OCI-LY7 (cell line): ENCODE results near the gene MFAP4. TPM values are rescaled to one million over a fixed set of nuclear protein-coding genes. Genes with fewer than 3 reads are reported as not detected.

Experiments used
- BruUV-seq: library from RNA; stranded (reverse); fragments of 400-500 nt; replicated peaks from 2 replicates; lab custom pipeline; 2021; lab: Mats Ljungman, UMichigan
- CTCF ChIA-PET: fragments of 300-600 bp; sonication (Branson Sonifier 250); formaldehyde crosslinking; loops from one replicate; lab custom pipeline; 2022; ENCODE audit warnings: antibody characterized with exemption; ENCODE audit not compliant: unreplicated experiment; lab: Charles Lee
- POLR2A ChIA-PET: fragments of 300-600 bp; sonication (Branson Sonifier 250); formaldehyde crosslinking; loops from one replicate; lab custom pipeline; 2022; ENCODE audit warnings: antibody characterized with exemption; lab: Charles Lee
- DNase-seq: peaks from one replicate; pipeline ENCODE4 v3.0.0-alpha.2; 2015; ENCODE audit warnings: low spot score
- H2AFZ ChIP-seq: fragments of 200-600 bp; sonication (generic), shearing (Covaris generic); 2 replicates; pipeline ENCODE4 v1.6.1; 2014; ENCODE audit warnings: mild to moderate bottlenecking, antibody characterized with exemption, low read length, moderate library complexity
- H3K27ac ChIP-seq: fragments of 200-600 bp; sonication (generic); 2 replicates; pipeline ENCODE4 v1.5.1; 2014; ENCODE audit warnings: mixed run types, low read depth, mild to moderate bottlenecking, moderate library complexity, low read length, inconsistent platforms; ENCODE audit not compliant: poor library complexity, severe bottlenecking
- H3K36me3 ChIP-seq: fragments of 200-600 bp; sonication (generic); 2 replicates; pipeline ENCODE4 v1.6.1; 2014; ENCODE audit warnings: mild to moderate bottlenecking, antibody characterized with exemption, low read length, moderate library complexity, mixed read lengths; ENCODE audit not compliant: insufficient read depth
- H3K4me1 ChIP-seq: fragments of 200-600 bp; sonication (generic); 2 replicates; pipeline ENCODE4 v1.5.1; 2014; ENCODE audit warnings: mild to moderate bottlenecking, low read length; ENCODE audit not compliant: insufficient read depth, poor library complexity, severe bottlenecking
- H3K4me2 ChIP-seq: fragments of 200-600 bp; sonication (generic); 2 replicates; pipeline ENCODE4 v1.6.1; 2014; ENCODE audit warnings: mild to moderate bottlenecking, low read length
- H3K4me3 ChIP-seq: fragments of 200-600 bp; sonication (generic); 2 replicates; pipeline ENCODE4 v1.5.1; 2014; ENCODE audit warnings: mild to moderate bottlenecking, low read depth, low read length; ENCODE audit not compliant: poor library complexity, severe bottlenecking
- H3K79me2 ChIP-seq: fragments of 200-600 bp; sonication (generic); 2 replicates; pipeline ENCODE4 v1.6.1; 2016; ENCODE audit warnings: low read depth, mild to moderate bottlenecking, low read length, moderate library complexity, mixed read lengths; ENCODE audit not compliant: insufficient read depth
- H3K9me2 ChIP-seq: fragments of 200-600 bp; sonication (generic); 2 replicates; pipeline ENCODE4 v1.6.1; 2016; ENCODE audit warnings: mild to moderate bottlenecking, low read length, mixed read lengths; ENCODE audit not compliant: insufficient read depth
- H3K9me3 ChIP-seq: fragments of 200-600 bp; sonication (generic); 2 replicates; pipeline ENCODE4 v1.6.1; 2014; ENCODE audit warnings: mild to moderate bottlenecking, mixed run types, low read length, mixed read lengths
- H4K20me1 ChIP-seq: fragments of 200-600 bp; sonication (generic); 2 replicates; pipeline ENCODE4 v1.6.1; 2014; ENCODE audit warnings: mild to moderate bottlenecking, antibody characterized with exemption, low read length, moderate library complexity, mixed read lengths; ENCODE audit not compliant: insufficient read depth
- EZH2phosphoT487 ChIP-seq: fragments of 200-600 bp; sonication (generic); IDR thresholded peaks from 2 replicates; pipeline ENCODE4 v1.6.1; 2018; ENCODE audit warnings: low read depth, borderline replicate concordance, mild to moderate bottlenecking, mixed run types, antibody characterized with exemption, low read length, moderate library complexity, mixed read lengths
- intact Hi-C: fragments of 100-400 bp; cut with micrococcal nuclease; formaldehyde crosslinking; loops from one replicate; pipeline ENCODE4 v1.10.0; 2022; ENCODE audit not compliant: unreplicated experiment
- total RNA-seq, 2 experiments: library from RNA; depleted of rRNA in 1 of 2; stranded (reverse); fragments of >200 nt in 1 of 2; shearing (Covaris generic) in 1 of 2; gene quantifications; 2 replicates each; pipeline ENCODE4 v1.2.3, GENCODE V29; 2014 to 2022
- TF ChIP-seq, protein P1 (sequence below): fragments of 200-600 bp; sonication (generic); conservative IDR thresholded peaks from 2 replicates; pipeline ENCODE4 v1.5.1; 2014; ENCODE audit warnings: mild to moderate bottlenecking, antibody characterized with exemption, low read length, moderate library complexity, mixed read lengths

Gene MFAP4
- total RNA-seq, 2 experiments from 2014 or later, result 0.65 TPM; not detected in 1

DNA sequence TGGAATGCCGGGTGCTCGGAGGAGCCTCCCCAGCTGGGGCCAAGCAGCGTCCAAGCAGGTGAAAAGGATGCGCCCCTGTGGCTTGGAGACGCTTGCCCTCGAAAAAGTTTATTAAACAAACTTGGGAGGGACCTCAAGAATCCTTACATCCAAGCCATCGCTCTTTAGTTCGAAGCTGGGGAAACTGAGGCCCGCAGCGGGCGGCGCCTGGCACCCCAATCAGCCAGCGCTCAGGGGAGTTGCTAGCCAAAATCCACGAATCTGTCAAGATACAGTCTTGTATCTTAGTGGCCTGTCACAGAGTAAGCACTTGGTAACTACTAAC is 23.9 kb downstream of the MFAP4 start:
- no peaks in the 10 kb centered on the region for H3K9me2 ChIP-seq
- H2AFZ ChIP-seq, result peak overlapping the region; percentile 69; the same call in 1 of the 2 replicates
- no peak for TF ChIP-seq EZH2phosphoT487
- TF ChIP-seq, protein P1, sequence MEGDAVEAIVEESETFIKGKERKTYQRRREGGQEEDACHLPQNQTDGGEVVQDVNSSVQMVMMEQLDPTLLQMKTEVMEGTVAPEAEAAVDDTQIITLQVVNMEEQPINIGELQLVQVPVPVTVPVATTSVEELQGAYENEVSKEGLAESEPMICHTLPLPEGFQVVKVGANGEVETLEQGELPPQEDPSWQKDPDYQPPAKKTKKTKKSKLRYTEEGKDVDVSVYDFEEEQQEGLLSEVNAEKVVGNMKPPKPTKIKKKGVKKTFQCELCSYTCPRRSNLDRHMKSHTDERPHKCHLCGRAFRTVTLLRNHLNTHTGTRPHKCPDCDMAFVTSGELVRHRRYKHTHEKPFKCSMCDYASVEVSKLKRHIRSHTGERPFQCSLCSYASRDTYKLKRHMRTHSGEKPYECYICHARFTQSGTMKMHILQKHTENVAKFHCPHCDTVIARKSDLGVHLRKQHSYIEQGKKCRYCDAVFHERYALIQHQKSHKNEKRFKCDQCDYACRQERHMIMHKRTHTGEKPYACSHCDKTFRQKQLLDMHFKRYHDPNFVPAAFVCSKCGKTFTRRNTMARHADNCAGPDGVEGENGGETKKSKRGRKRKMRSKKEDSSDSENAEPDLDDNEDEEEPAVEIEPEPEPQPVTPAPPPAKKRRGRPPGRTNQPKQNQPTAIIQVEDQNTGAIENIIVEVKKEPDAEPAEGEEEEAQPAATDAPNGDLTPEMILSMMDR, result peak; percentile 55; the same call in 1 of the 2 replicates
- no peaks in the 10 kb centered on the region for H3K36me3 ChIP-seq
- no peak overlapping the region for H3K27ac ChIP-seq
- no peaks in the 10 kb centered on the region for H3K9me3 ChIP-seq
- peak overlapping the region; percentile 74 for H3K4me3 ChIP-seq
- H3K79me2 ChIP-seq, result peaks cover 3% of the 10 kb centered on the region; the same call in 1 of the 2 replicates
- intact Hi-C loops, result loop anchor here (1.0 to 5.0 kb wide), 4 partner anchors 84 to 399 kb away; no protein-coding TSS in a partner anchor
- POLR2A ChIA-PET, result interaction anchor here (0.6 to 1.6 kb wide), 4 partner anchors 12 to 65 kb away, joined by 3 to 5 read pairs (median 4); partner anchors contain the start of gene MAPK7
- H4K20me1 ChIP-seq, result no peaks in the 10 kb centered on the region
- H3K4me1 ChIP-seq, result peaks cover 16% of the 10 kb centered on the region
- no peak for DNase-seq
- H3K4me2 ChIP-seq, result peak overlapping the region; percentile 83
- CTCF ChIA-PET, result interaction anchor here (1.2 to 2.6 kb wide), 2 partner anchors 15 to 24 kb away, joined by 3 to 9 read pairs; partner anchors contain the start of gene MAPK7
- BruUV-seq, result no TSS peak

DNA sequence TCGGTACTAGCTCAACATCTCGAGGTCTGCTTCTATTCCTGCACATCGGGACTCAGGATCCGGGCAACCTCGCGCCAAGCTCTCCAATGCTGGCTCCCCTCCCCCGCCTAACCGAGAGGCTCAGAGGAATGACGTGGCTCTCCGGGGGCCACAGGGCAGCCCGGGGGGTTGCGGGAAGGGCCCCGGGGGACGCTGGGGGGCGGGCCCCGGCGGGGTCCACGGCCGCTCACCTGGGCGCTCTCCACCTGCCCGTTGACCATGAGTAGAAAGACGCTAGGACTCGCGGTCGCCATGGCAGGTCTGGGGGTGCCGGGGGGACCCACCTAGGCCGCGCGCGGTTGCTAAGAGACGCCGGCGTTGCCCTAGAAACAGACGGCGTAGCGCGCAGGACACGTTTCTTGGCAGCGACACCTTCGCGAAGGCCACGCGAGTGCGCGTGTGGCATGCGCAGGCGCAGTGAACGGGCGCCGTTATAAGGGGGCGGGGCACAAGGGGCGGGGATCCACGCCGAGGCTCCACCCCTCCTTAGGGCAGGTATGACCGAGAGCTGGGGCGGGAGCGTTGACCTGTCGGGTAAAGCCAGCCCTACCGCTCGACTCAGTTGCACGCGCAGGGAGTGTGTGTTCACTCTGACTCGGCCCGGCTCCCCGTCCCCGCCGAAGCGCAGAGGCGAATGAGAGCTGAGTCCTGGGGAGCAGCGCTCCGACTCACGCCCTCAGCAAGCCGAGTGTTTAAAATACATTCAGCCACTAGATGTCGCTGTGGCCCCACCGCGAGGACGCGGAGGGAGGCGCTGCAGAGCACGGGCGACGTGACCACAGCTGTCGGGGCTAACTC is 24.5 kb downstream of the MFAP4 start, which contains the start of gene B9D1:
Gene B9D1, minus strand, starts transcription at position 447 of the 837 bp plus-strand sequence. Its CDS starts 154 bp downstream, at position 293.
- peaks cover 3% of the 10 kb centered on the region; the same call in 1 of the 2 replicates for H3K79me2 ChIP-seq
- no peaks in the 10 kb centered on the region for H3K9me3 ChIP-seq
- H3K4me1 ChIP-seq, result peaks cover 16% of the 10 kb centered on the region
- no TSS peak for BruUV-seq
- H4K20me1 ChIP-seq, result no peaks in the 10 kb centered on the region
- ChIA-PET CTCF (interaction anchor here (0.6 to 2.6 kb wide), 3 partner anchors 16 to 470 kb away, joined by 3 to 9 read pairs (median 3); partner anchors contain the start of gene MAPK7), POLR2A (interaction anchor here (0.6 to 1.6 kb wide), 5 partner anchors 13 to 134 kb away, joined by 3 to 5 read pairs (median 3); partner anchors contain the start of gene MAPK7)
- H3K36me3 ChIP-seq, result no peaks in the 10 kb centered on the region
- no peaks in the 10 kb centered on the region for H3K9me2 ChIP-seq
- intact Hi-C loops, result loop anchor here (1.0 to 5.0 kb wide), 4 partner anchors 85 to 400 kb away; no protein-coding TSS in a partner anchor
- TF ChIP-seq EZH2phosphoT487, result no peak
- TF ChIP-seq, protein P1, result peak; percentile 97
- peak within 1 kb of the TSS; percentile 74 for H3K4me3 ChIP-seq
- peak within 1 kb of the TSS; percentile 69 for H2AFZ ChIP-seq
- peak within 1 kb of the TSS; percentile 7 for H3K27ac ChIP-seq
- H3K4me2 ChIP-seq, result peak within 1 kb of the TSS; percentile 83
- peak; percentile 89 for DNase-seq
